Smooth muscle cell (in vitro differentiated cells): ENCODE results near the gene FBXW7. TPM values are rescaled to one million over a fixed set of nuclear protein-coding genes. Genes with fewer than 3 reads are reported as not detected.

Source experiments
- DNase-seq: peaks from one replicate; lab custom pipeline; 2025; ENCODE audit not compliant: unreplicated experiment; lab: John Stamatoyannopoulos, UW
- H2AFZ ChIP-seq: fragments of 200-600 bp; sonication (generic); 2 replicates; pipeline ENCODE4 v1.6.0; 2016; ENCODE audit warnings: antibody characterized with exemption, low read depth, mild to moderate bottlenecking
- H3F3A ChIP-seq: fragments of 200-600 bp; sonication (generic); 2 replicates; pipeline ENCODE4 v1.6.0; 2017; ENCODE audit warnings: antibody characterized with exemption, low read depth
- H3K27ac ChIP-seq: fragments of 200-600 bp; sonication (generic); 2 replicates; pipeline ENCODE4 v1.5.1; 2016; ENCODE audit warnings: low read depth, mild to moderate bottlenecking
- H3K27me3 ChIP-seq: fragments of 200-600 bp; sonication (generic); 2 replicates; pipeline ENCODE4 v1.6.1; 2016; ENCODE audit warnings: low read depth, mild to moderate bottlenecking
- H3K36me3 ChIP-seq: fragments of 200-600 bp; sonication (generic); 2 replicates; pipeline ENCODE4 v1.5.1; 2016; ENCODE audit warnings: low read depth
- H3K4me1 ChIP-seq: fragments of 200-600 bp; sonication (generic); 2 replicates; pipeline ENCODE4 v1.5.1; 2016; ENCODE audit warnings: low read depth
- H3K4me2 ChIP-seq: fragments of 200-600 bp; sonication (generic); 2 replicates; pipeline ENCODE4 v1.6.0; 2016; ENCODE audit warnings: mild to moderate bottlenecking
- H3K4me3 ChIP-seq: fragments of 200-600 bp; sonication (generic); 2 replicates; pipeline ENCODE4 v1.5.1; 2016; ENCODE audit warnings: mild to moderate bottlenecking
- H3K79me2 ChIP-seq: fragments of 200-600 bp; sonication (generic); 2 replicates; pipeline ENCODE4 v1.6.0; 2016; ENCODE audit warnings: low read depth, mild to moderate bottlenecking
- H3K9ac ChIP-seq: fragments of 200-600 bp; sonication (generic); 2 replicates; pipeline ENCODE4 v1.6.0; 2016; ENCODE audit warnings: low read depth
- H3K9me3 ChIP-seq: fragments of 200-600 bp; sonication (generic); replicated peaks from 2 replicates; pipeline ENCODE4 v1.5.1; 2016; ENCODE audit warnings: low read depth
- H4K20me1 ChIP-seq: fragments of 200-600 bp; sonication (generic); 2 replicates; pipeline ENCODE4 v1.6.0; 2016; ENCODE audit warnings: low read depth
- WGBS: methylation state at CpG from one replicate; pipeline ENCODE4 v1.1.7; 2016; ENCODE audit warnings: low lambda C conversion rate; 5-methylcytosine and 5-hydroxymethylcytosine counted together
- polyA plus RNA-seq: library from polyadenylated mRNA; unstranded; fragments of >200 nt; fragmentation: Nextera tagmentation; extraction: Ambion mirVana; gene quantifications from 2 replicates; pipeline ENCODE4 v1.2.1, GENCODE V29; 2016
- total RNA-seq: library from RNA; depleted of rRNA; stranded (reverse); fragments of >200 nt; gene quantifications from 2 replicates; pipeline ENCODE4 v1.2.3, GENCODE V29; 2014
- TF ChIP-seq, protein P1 (sequence below): fragments of 200-600 bp; sonication (generic); IDR thresholded peaks from 2 replicates; pipeline ENCODE4 v1.5.1; 2017; ENCODE audit warnings: borderline replicate concordance, mild to moderate bottlenecking, antibody characterized with exemption; ENCODE audit not compliant: insufficient read depth, poor library complexity, severe bottlenecking

Gene FBXW7
- total and polyA plus RNA-seq, 2 experiments from 2014 or later, result 16.4 to 31.6 TPM

DNA sequence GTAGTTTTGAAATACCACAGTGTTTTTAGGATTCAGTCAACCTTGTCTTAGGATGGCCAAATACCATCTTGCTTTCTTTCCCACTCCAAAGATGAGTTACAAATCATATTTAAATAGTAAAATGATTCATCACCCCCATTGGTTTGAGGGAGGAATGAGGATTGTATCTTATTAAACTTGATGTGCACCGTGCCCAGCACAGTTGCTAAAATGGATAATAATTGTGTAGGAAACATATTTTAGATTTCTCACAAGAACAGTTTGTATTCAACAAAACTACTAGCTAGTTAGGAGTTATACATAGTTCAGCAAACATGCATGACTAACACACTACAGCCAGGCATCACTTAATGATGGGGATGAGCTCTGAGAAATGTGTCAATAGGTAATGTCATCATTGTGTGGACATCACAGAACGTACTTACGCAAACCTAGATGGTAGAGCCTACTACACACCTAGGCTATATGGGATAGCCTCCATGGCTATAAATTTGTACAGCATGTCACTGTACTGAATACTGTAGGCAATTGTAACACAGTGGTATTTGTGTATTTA, 245.4 kb downstream of the FBXW7 start:
- Histone ChIP-seq H3K27me3 (no peaks in the 10 kb centered on the region), H4K20me1 (no peaks in the 10 kb centered on the region), H2AFZ (no peak overlapping the region), H3K9ac (no peak overlapping the region), H3K27ac (no peak overlapping the region), H3K4me3 (no peak overlapping the region), H3F3A (no peaks in the 10 kb centered on the region), H3K9me3 (no peaks in the 10 kb centered on the region), H3K36me3 (no peaks in the 10 kb centered on the region), H3K4me2 (no peak overlapping the region), H3K4me1 (no peaks in the 10 kb centered on the region), H3K79me2 (no peaks in the 10 kb centered on the region)
- TF ChIP-seq, protein P1, sequence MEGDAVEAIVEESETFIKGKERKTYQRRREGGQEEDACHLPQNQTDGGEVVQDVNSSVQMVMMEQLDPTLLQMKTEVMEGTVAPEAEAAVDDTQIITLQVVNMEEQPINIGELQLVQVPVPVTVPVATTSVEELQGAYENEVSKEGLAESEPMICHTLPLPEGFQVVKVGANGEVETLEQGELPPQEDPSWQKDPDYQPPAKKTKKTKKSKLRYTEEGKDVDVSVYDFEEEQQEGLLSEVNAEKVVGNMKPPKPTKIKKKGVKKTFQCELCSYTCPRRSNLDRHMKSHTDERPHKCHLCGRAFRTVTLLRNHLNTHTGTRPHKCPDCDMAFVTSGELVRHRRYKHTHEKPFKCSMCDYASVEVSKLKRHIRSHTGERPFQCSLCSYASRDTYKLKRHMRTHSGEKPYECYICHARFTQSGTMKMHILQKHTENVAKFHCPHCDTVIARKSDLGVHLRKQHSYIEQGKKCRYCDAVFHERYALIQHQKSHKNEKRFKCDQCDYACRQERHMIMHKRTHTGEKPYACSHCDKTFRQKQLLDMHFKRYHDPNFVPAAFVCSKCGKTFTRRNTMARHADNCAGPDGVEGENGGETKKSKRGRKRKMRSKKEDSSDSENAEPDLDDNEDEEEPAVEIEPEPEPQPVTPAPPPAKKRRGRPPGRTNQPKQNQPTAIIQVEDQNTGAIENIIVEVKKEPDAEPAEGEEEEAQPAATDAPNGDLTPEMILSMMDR, result no peak
- DNase-seq, result no peak
- WGBS, result 96% methylated on average over 3 of the region's 3 CpGs

DNA sequence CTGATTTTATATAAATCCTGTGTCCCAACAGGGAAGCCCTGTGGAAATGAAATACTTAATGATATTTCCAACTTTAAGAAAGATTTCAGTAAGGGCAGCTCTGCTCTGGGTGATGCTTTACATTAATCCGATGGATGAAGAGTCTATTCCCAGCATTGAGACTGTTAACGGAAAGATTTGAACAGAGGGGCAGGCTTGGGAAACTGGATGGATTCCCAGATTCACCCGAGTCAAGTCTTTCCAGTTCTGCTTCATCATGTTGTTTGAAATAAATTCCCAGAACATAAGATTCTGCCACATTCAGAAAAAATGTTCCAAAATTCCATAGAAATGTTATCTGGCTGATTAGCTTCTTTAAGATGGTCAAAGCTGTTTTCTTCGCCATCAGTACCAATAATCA, 246.0 kb downstream of the FBXW7 start:
- no peak overlapping the region for H3K9ac ChIP-seq
- no peaks in the 10 kb centered on the region for H3K9me3 ChIP-seq
- TF ChIP-seq, protein P1, result no peak
- H3K4me3 ChIP-seq, result no peak overlapping the region
- H4K20me1 ChIP-seq, result no peaks in the 10 kb centered on the region
- no peak for DNase-seq
- no peaks in the 10 kb centered on the region for H3K27me3 ChIP-seq
- 59% methylated on average over 4 of the region's 4 CpGs for WGBS
- H3K4me2 ChIP-seq, result no peak overlapping the region
- no peaks in the 10 kb centered on the region for H3F3A ChIP-seq
- no peak overlapping the region for H2AFZ ChIP-seq
- no peaks in the 10 kb centered on the region for H3K79me2 ChIP-seq
- no peaks in the 10 kb centered on the region for H3K4me1 ChIP-seq
- H3K36me3 ChIP-seq, result no peaks in the 10 kb centered on the region
- H3K27ac ChIP-seq, result no peak overlapping the region

GRCh38 chr4:152289541-152289940, 246.4 kb downstream of the FBXW7 start:
- Histone ChIP-seq H3K4me1 (no peaks in the 10 kb centered on the region), H3K4me2 (no peak overlapping the region), H3K9me3 (no peaks in the 10 kb centered on the region), H3K4me3 (no peak overlapping the region), H3K9ac (no peak overlapping the region), H3K36me3 (no peaks in the 10 kb centered on the region), H3K27me3 (no peaks in the 10 kb centered on the region), H3K27ac (no peak overlapping the region), H3K79me2 (no peaks in the 10 kb centered on the region), H3F3A (no peaks in the 10 kb centered on the region), H4K20me1 (no peaks in the 10 kb centered on the region), H2AFZ (no peak overlapping the region)
- TF ChIP-seq, protein P1, result no peak
- 86% methylated on average over 3 of the region's 3 CpGs for WGBS
- no peak for DNase-seq

DNA sequence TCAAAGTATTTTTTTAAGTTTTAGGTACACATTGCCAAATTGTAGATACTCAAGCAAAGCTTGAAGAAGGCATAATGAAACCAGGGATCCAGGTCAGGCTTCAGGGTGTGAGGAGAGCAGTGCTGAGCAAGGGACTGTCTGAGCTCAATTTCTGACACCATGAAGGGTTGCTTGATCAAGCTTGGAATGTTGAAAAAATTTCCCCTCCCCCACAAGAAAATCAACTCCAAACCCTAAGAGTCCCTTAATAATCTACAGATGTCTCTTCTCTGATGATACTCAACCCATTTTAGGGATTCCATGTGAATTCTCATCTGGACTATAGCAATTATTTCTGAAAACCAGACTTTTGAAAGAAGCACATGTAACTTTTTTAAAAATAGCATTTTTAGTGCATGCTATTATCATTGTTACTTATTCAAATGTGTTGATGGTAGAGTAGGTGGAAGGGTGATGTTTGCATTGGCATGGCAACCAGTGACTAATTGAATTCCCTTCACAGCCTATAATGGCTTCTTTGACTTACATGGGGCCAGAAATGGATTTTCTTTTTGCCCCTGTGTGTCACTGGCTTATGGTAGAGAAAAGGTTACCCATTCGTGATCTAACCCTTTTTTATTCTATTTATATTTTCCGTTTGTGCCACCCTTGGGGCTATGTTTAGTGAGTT, 252.0 kb downstream of the FBXW7 start:
- Histone ChIP-seq H3K4me1 (no peaks in the 10 kb centered on the region), H3K27me3 (no peaks in the 10 kb centered on the region), H3K79me2 (no peaks in the 10 kb centered on the region), H3K4me2 (no peak overlapping the region), H3K27ac (no peak overlapping the region), H2AFZ (no peak overlapping the region), H4K20me1 (no peaks in the 10 kb centered on the region), H3F3A (no peaks in the 10 kb centered on the region), H3K4me3 (no peak overlapping the region), H3K36me3 (no peaks in the 10 kb centered on the region), H3K9ac (no peak overlapping the region), H3K9me3 (no peaks in the 10 kb centered on the region)
- no peak for DNase-seq
- TF ChIP-seq, protein P1, result no peak
- 92% methylated on average over 2 of the region's 2 CpGs for WGBS
